Renal cortex interstitium (tissue), 11 donors: ENCODE measurements around the gene CELF4. TPM values are rescaled to one million over a fixed set of nuclear protein-coding genes. Genes with fewer than 3 reads are reported as not detected.

Experiments used
- DNase-seq, 11 donors: peaks; one replicate each; pipeline ENCODE4 v3.0.0-alpha.2; 2013; ENCODE audit warnings: low read depth in 9 of 11, low spot score in 4 of 11; ENCODE audit errors: extremely low read depth in 1 of 11
- polyA plus RNA-seq, 3 donors: library from polyadenylated mRNA; unstranded; fragments of 120-200 nt; gene quantifications; one replicate each; pipeline ENCODE4 v1.2.1, GENCODE V29; 2013; ENCODE audit not compliant: insufficient read length in 3 of 3

CELF4 gene
- polyA plus RNA-seq, 3 donors: 2.0 to 4.5 (median 2.2) TPM

DNA sequence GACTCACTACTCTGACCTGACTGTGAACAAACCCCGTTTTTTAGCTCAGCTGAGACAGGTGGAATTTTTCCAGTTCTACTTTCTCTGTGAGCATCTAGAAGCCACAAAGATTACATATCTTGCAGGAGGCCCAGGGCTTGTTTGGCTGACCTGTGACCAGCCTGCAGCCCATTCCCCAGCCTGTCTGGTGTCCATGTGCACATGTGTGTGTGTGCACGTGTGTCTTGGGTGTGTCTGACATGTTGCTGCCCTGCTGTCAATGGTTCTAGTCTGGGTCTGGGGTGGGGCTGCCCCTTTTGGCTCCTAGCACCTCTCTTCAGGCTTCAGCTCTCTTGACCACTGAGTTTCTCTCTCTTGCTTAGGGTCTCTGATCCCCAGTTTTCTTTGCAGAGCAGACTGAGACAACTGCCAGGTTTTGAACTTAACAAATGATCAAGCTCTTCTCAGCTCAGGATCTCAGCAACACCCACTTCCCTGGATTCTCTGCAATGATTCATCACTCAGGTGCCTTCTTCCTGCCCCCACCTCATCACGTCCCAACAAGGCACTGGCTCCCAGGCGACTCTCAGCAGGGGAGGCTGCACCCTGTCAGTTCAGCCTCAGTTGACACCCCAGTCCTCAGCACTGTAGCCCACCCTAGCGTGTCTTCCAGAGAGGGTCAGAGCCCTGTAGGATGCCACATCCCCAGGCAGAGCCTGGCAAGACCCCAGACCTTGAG lies 130.3 kb downstream of the CELF4 start:
- DNase-seq: no peak

DNA sequence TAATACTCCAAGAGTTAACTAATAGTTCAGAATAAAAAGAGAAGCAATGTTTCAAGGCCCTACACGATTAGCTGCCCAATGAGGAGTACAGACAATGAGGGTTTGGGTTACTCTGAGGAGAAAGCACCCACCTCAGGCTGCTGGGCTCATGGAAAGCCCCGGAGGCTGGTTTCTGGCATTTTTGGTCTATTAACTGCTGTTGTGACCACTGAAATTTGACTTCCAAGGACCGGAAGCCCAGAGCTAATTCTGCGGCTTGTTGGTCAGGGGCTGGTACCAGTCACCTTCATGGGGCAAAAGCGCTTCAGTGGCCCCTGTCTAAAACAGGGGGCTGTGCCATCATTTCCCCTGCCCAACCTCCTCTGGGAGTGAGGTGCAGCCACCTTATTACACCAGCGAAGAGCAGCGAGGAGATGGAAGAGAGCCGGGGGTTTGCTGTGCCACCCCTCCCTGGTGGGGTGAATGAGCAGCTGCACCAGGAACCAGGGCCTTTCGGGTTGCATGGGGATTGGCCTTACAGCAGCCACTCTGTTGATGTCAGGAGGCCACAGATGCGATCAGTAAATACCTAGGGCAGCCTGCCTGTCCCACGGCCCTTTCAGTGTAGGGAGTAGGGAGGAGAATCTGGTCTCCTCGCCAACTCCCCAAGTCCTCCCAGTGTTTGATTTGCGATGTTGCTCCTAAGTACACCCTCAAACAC lies 131.3 kb downstream of the CELF4 start:
- DNase-seq: no peak

DNA sequence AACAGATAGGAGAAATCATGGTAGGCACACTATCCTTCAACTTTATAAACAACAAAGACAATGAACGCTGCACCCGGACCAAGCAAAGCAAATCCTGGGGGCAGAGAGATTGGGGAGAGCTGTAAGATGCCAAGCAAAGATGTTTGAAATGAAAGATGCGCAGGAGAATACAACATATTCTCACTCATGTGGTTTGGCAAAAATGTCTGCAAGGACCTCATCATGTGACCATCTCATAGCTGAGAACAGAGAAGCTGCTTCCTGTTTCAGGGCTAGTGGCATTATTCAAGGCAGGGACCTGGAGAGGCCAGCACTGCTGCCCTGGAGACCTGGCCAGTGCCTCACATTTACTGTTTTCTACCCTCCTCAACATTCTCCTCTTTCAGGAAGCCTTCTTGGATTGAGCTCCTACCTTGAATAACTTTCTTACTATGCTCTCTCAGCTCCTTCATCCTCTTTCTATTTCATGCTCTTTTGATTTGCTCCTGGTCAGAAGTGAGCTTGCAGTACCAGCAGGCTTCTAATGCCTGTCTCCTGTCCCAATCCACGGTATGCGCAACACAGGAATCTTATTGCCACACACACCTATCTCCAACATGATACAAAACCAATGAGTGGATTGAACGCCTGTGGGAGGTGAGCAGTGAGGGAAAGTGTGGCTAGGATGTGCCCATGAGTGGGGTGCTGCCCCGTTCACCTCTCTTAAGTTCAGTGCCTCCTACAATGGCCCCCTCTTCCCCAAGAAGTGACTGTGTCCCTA lies 133.0 kb downstream of the CELF4 start:
- DNase-seq: no peak

DNA sequence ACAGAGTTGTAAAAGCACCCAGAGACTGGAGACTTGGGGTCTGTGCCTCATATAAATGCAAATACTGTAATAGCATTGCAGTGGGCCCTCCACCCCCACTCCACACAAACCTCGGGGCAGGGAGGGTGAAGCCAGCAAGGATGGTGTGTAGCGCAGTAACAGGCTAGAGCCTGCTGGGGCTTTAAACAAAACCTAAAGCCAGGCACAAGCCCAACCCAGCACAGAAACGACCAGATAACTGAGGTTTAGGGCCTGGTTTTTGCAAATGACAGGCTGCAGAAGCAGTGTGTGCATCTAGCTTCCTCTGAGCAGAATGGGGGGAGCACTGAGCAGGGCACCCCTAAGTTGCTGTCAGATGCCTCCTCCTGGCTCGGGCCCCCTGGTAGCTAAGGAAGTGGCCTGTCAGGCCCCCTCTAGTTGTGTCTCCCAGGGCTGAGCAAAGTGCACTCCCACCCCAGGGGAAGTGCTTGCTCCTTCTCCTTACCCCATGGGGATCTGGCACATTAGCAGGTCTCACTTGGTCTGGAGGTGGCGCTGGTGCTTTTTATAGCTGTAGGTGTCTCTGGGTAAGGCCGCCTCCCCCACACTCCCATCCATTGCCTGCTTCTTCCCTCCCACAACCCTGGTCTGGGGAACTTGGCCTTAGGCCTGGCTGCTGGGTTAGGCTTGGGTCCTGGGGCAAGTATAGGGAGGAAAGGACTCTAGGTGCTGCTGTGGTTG lies 135.1 kb downstream of the CELF4 start:
- no peak for DNase-seq

DNA sequence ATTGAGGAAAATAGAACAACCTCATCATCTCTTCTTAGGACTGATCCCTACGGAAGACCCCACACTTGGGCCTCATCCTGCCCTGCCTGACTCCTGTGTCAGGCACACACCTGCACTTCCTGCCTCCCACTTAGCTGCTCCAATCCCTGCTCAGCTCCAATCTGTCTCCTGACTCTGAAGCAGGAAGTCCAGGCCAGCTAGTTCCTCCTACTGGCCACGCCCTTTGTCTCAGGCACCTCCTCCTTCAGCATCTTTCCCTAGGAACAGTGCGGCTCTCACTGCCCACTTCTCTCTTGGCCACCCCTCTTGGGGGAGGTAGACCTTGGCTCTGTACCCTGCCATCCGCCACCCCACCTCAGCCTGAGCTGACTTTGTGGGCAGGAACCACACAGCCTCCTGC lies 135.8 kb downstream of the CELF4 start:
- no peak for DNase-seq

DNA sequence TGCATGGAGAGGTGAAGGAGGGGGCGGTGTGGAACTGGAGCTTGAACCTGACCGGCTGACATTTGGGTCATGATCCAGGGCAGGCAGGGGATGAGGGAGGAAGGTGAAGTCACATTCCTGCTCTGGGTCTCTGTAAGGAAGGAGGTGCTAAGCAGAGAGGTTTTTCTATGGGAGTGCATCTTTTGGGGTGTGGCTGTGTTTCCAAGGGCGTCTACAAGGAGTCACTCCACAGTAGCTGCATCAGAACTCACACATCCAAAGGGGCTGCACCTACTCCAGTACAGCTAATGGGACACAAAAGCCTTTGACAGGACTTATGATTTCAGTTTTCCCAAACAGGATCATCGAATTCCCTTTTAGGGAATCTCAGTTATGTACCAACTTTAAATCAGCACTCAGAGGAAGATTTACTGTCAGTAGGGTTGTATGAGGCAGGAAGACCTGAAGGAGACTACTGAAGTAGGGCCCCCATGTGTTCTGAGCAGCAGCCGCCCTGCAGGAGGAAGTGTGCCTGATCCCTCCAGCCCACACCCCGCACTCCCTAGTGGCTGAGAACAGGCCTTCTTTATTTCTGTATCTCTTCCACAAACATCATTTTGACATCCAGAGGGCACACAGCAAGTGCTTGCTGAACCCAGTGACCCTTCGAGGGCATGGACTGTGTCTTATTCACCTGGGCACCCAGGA lies 137.2 kb downstream of the CELF4 start:
- no peak for DNase-seq

DNA sequence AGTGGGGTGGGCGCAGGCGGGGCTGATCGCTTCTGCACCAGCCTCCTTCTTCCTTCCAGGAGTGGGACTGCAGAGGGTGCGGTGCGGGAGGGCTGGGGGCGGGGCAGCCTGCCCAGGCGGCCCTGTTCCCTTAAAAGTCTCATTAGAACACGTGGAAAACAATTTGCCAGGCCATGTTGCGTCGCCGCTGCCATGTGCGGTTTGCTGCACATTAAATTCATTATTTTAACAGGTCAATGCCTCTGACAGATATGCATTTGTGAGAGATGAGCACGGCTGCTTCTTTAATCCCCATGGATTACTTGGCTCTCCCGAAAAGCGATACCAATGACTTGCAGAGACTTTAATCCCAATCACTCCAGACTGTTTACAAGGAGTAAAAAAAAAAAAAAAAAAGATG lies 139.0 kb downstream of the CELF4 start:
- DNase-seq: no peak

DNA sequence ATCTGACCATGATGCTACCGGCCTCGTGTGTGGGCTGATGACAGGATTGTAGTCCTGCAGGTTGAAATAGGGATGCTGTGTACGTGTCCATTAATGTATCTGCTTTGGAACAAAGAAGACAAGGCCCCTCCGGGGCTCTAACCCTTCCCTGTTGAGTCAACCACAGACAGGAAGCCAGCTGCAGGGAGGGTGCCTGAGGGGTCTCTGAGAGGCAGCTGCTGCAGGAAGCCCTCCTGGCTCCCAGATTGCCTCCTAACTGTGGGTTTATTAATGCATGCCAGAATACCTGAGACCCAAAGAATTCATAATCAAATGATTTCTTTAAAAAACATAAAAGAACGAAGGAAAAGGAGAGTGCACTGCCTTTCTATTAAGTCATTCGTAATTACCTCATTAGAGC lies 140.4 kb downstream of the CELF4 start:
- no peak for DNase-seq

DNA sequence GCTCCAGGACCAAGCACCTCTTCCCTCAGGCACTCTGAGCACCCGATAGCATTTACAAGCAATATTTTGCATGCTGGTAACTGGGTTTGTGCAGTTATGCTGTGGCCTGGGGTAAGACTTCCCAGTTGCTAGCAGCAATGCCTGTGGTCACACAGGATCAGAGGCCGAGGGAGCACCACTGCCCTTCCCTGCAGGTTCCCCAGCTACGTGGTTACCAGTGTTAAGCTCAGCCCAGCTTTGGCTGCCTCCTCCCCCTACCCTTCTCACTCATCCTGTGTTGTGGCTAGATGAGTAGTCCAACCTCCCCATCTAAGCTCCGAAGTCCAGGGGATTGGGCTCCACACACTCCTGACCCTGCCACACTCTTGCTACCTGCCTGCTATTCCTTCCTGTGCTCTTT lies 141.1 kb downstream of the CELF4 start:
- DNase-seq: no peak

DNA sequence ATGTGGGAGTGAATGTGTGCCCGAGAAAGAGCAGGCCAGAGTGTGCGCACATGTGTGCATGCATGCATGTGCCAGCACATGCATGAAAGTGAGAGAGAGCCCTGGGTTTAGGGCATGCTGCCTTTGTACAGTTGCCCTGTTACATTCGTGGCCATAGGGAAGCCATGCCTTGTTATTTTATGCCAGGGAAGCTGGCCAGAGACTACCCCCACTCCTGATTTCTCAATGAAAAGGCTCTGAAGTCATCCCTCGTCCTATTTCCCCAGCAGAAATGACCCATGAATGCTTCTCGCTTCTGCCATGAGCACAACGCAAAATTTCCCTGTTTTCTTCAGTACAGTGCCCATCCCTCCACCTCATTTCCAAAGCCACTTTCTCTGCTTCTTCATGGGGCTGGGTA lies 143.0 kb downstream of the CELF4 start:
- DNase-seq: no peak

DNA sequence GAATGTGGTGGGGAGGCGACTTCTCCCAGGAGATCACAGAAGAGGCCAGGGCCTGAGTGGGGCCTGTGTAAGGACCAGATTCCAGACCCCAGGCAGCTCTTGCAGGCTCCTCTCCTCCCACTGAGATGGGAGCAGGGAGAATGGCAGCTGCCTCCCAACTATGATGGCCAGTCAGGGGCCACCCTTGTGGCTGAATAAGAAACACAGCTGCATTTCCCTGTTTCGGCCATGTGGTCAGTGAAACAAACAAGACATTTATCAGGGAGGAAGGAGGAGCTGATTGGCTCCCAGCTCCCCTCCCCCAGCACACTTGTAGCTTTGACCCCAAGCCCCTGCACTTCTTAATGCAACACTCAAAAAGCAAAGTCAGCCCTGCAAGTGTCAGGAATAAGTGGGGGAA lies 143.5 kb downstream of the CELF4 start:
- DNase-seq: no peak

DNA sequence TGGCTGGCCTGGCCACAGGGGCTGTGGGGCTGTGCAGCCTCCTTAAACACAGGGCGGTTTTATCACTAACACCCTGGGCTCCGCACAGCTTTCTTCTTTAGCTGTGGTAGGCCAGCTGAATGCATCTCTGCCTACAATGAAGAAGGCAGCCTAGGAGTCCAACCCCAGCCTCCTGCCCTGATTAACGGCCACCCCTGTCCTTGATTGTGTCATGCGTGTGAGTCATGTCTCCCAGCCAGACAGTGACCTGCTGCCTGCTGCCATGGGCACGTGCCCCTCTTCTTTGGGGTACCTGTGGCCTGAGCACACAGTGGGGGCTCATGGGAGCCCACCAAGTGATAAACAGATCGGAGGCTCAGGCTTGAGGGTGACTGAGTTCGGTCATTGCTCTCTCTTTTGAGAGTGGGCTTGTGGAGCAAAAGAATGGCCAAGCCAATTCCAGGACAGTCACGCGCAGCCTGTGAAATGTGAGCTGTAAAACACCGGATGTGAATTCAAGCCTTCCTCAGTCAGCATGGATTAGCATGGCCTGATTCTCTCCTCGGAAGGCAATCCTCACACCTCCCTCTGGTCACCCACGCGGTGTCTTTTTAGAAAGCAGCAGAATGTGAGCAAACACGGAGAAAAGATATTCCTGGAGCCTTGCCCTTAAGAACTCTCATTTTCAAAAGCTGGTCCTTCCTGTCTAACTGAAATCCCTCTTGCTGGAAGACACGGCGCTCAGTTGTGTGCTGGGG lies 144.1 kb downstream of the CELF4 start:
- no peak for DNase-seq

DNA sequence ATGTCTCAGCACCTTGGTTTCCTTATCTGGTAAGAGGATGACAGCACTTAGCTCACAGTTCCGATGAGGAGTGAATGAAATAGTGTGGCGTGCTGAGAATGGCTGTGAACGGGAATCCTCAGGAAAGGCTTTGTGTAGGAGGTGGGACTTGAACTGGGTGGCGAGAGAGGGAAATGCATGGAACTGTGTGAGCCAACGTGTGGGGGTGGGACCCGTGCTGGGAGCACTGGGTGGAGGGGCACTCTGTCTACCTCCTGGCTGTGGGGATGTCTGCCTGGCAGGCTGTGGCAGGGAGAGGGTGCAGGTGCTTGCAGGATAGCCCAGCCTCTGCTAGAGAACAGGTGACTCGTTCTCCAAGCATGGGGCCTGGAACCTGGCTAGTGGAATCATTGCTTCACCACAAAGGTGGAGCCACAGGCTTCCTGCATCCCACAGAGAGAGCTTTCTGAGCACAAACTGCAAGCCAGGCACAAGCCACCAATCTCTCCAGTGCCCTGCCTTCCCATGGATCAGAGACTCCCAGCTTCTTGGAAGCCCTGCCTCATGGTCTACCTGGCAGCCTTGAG lies 145.2 kb downstream of the CELF4 start:
- no peak for DNase-seq

DNA sequence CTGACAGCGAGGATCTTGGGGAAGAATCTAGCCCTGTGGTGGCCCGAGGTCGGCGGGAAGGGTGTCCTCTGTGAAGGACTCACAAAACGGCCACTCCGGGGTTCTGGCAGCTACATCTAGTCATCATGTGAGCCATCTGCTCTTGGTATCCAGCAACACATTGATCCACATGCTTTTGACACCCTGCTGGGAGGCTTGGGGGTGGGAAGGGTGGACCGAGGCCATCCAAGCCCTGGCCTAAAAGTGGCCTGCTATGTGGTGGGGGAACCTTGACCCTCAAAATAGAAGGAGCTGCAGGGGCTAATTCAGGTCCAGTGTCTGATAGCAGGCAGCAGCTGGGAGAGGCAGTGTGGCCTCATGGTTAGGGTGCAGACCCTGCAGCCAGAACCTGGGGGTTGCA lies 145.7 kb downstream of the CELF4 start:
- DNase-seq: no peak

DNA sequence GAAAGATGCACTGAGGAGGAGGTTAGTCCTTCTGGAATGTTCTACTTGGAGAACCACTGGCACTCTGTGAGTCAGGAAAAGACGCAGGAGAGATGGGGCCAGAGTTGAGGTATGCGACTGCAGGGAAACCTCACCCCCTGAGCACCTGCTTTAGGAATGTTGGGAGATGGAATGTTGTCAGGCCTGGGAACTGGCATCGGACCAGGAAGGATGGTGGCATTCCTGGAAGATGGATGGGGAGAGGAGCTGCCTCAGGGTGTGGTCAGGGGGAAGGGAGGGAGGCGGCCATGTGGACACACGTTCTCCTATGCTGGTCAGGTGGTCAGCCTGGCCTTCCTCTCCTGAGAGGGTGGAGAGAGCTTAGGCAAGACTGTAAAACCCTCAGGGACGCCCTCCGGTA lies 146.3 kb downstream of the CELF4 start:
- DNase-seq: no peak

DNA sequence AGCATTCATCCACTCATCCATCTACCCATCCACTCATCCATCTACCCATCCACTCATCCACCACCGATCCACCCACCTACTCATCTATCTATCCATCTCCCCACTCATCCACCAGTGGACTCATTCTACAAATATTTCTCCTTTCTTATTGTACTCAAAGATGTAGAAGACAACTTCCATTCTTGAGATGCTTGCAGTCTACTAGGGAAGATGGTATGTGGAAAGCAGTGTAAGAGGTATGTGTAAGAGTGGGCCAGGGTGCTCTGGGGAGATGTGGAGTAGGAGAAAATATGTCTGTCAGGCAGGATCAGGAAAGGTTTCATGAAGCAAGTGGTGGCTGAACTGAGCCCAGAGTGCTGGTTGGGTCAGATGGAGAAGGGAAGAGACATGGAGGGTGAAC lies 150.8 kb downstream of the CELF4 start:
- no peak for DNase-seq

DNA sequence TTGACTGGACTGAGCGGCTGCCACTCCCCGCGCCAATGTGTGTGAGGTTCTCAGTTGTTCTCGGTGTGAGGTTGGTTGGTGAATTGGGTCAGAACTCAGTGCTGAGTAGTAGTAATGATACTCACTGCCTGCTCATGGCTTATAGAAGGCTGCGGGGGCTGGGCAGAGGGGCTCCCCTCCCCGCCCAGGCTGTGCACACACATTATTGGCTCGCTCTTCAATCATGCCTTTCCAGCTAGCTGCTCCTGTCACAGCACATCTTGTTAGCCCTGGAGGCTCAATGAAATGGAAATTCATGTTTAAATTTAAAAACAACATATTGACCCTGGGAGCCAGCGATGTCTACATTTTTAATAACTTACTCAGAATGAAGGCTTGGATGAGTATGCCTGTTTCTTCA lies 152.8 kb downstream of the CELF4 start:
- DNase-seq: no peak

DNA sequence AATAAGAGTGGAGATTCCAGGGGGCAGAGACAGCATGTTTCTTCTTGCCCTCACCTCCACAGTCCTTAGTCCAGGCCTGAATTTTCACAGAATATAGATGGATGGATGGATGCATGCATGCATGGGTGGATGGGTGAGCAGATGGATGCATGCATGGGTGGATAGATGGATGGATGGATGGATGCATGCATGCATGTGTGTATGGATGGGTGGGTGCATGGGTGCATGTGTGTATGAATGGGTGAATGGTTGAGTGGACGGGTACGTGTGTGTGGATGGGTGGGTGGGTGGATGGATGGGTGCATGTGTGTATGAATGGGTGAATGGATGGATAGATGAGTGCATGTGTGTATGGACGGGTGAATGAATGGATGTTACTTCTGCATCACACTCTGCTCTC lies 153.3 kb downstream of the CELF4 start:
- no peak for DNase-seq
